DOHH2 (cell line): ENCODE measurements around the gene PTPN22.

Experiments
- CTCF ChIP-seq: fragments of 200-600 bp; sonication (generic); IDR thresholded peaks from one replicate; pipeline ENCODE4 v1.5.1; 2014; ENCODE audit warnings: antibody characterized with exemption, mild to moderate bottlenecking, low read depth, low read length; ENCODE audit not compliant: poor library complexity, severe bottlenecking
- EZH2phosphoT487 ChIP-seq: fragments of 200-600 bp; sonication (generic); IDR thresholded peaks from 2 replicates; pipeline ENCODE4 v1.6.1; 2017; ENCODE audit warnings: borderline replicate concordance, mild to moderate bottlenecking, antibody characterized with exemption, low read length, moderate library complexity, mixed read lengths

- TF ChIP-seq CTCF (no peak), EZH2phosphoT487 (no peak)
Measured at GRCh38 chr1:113899111-113899510, 27.6 kb upstream of the PTPN22 start.
